DOHH2 (cell line): ENCODE data around the gene NOTCH1.

Experiments
- CTCF ChIP-seq: fragments of 200-600 bp; sonication (generic); IDR thresholded peaks from one replicate; pipeline ENCODE4 v1.5.1; 2014; ENCODE audit warnings: antibody characterized with exemption, mild to moderate bottlenecking, low read depth, low read length; ENCODE audit not compliant: poor library complexity, severe bottlenecking
- EZH2phosphoT487 ChIP-seq: fragments of 200-600 bp; sonication (generic); IDR thresholded peaks from 2 replicates; pipeline ENCODE4 v1.6.1; 2017; ENCODE audit warnings: borderline replicate concordance, mild to moderate bottlenecking, antibody characterized with exemption, low read length, moderate library complexity, mixed read lengths

GRCh38 chr9:136530461-136531089 is 15.3 kb downstream of the NOTCH1 start:
- TF ChIP-seq EZH2phosphoT487 (no peak), CTCF (no peak)
